A673 (cell line): ENCODE measurements around the gene GRIK3. TPM values are rescaled to one million over a fixed set of nuclear protein-coding genes. Genes with fewer than 3 reads are reported as not detected.

Experiments
- BruUV-seq: library from RNA; stranded (reverse); fragments of 400-500 nt; replicated peaks from 2 replicates; lab custom pipeline; 2021; lab: Mats Ljungman, UMichigan
- CTCF ChIA-PET: fragments of 300-600 bp; sonication (Branson Sonifier 250); formaldehyde crosslinking; loops from one replicate; lab custom pipeline; 2022; ENCODE audit warnings: antibody characterized with exemption; lab: Charles Lee
- POLR2A ChIA-PET: fragments of 300-600 bp; sonication (Branson Sonifier 250); formaldehyde crosslinking; loops from one replicate; lab custom pipeline; 2022; ENCODE audit warnings: antibody characterized with exemption; ENCODE audit not compliant: low non-redundant PET; lab: Charles Lee
- DNase-seq: peaks from one replicate; pipeline ENCODE4 v3.0.0-alpha.2; 2015; ENCODE audit warnings: low spot score
- H3K27ac ChIP-seq: fragments of 200-600 bp; sonication (generic); 2 replicates; pipeline ENCODE4 v1.5.1; 2016; ENCODE audit warnings: mixed run types, low read depth, mild to moderate bottlenecking, mixed read lengths, antibody characterized with exemption, low read length; ENCODE audit not compliant: poor library complexity, severe bottlenecking
- H3K27me3 ChIP-seq: fragments of 200-600 bp; sonication (generic); replicated peaks from 2 replicates; pipeline ENCODE4 v1.6.1; 2017; ENCODE audit warnings: mixed run types, low read depth, mild to moderate bottlenecking, mixed read lengths, antibody characterized with exemption, low read length; ENCODE audit not compliant: insufficient read depth, poor library complexity
- H3K36me3 ChIP-seq: fragments of 200-600 bp; sonication (generic); 2 replicates; pipeline ENCODE4 v1.6.1; 2016; ENCODE audit warnings: mixed run types, mild to moderate bottlenecking, mixed read lengths, antibody characterized with exemption, low read length; ENCODE audit not compliant: insufficient read depth, poor library complexity, severe bottlenecking
- H3K4me1 ChIP-seq: fragments of 200-600 bp; sonication (generic); 2 replicates; pipeline ENCODE4 v1.6.1; 2017; ENCODE audit warnings: mixed run types, mild to moderate bottlenecking, mixed read lengths, antibody characterized with exemption, low read length; ENCODE audit not compliant: insufficient read depth, poor library complexity, severe bottlenecking
- H3K4me3 ChIP-seq: fragments of 200-600 bp; sonication (generic); 2 replicates; pipeline ENCODE4 v1.5.1; 2016; ENCODE audit warnings: low read depth, mixed run types, mild to moderate bottlenecking, mixed read lengths, low read length; ENCODE audit not compliant: poor library complexity, severe bottlenecking
- H3K9me3 ChIP-seq: fragments of 200-600 bp; sonication (generic); 2 replicates; pipeline ENCODE4 v1.6.1; 2016; ENCODE audit warnings: mixed run types, low read depth, mild to moderate bottlenecking, mixed read lengths, antibody characterized with exemption, low read length; ENCODE audit not compliant: poor library complexity, severe bottlenecking
- EZH2 ChIP-seq: fragments of 200-600 bp; sonication (generic); IDR thresholded peaks from 2 replicates; pipeline ENCODE4 v1.6.1; 2017; ENCODE audit warnings: borderline replicate concordance, low read depth, mild to moderate bottlenecking, mixed read lengths, antibody characterized with exemption, low read length; ENCODE audit not compliant: poor library complexity, severe bottlenecking
- intact Hi-C: fragments of 100-400 bp; cut with micrococcal nuclease; formaldehyde crosslinking; loops from one replicate; pipeline ENCODE4 v1.10.0; 2022; ENCODE audit not compliant: unreplicated experiment
- total RNA-seq: library from RNA; stranded (reverse); gene quantifications from 2 replicates; pipeline ENCODE4 v1.2.3, GENCODE V29; 2021
- TF ChIP-seq, protein P1 (sequence below): fragments of 300-800, 200-600 bp; sonication (generic); conservative IDR thresholded peaks from 2 replicates; pipeline ENCODE4 v1.5.1; 2017; ENCODE audit warnings: low read depth, mild to moderate bottlenecking, antibody characterized with exemption, low read length, moderate library complexity, mixed read lengths

The GRIK3 gene
- total RNA-seq, 1 experiment from 2014 or later: 0.17 TPM

GRCh38 chr1:36894824-36895223 is 139.5 kb downstream of the GRIK3 start:
- no peak for DNase-seq
- H3K9me3 ChIP-seq: peaks cover 7% of the 10 kb centered on the region
- no peak overlapping the region for H3K27ac ChIP-seq
- TF ChIP-seq, protein P1, sequence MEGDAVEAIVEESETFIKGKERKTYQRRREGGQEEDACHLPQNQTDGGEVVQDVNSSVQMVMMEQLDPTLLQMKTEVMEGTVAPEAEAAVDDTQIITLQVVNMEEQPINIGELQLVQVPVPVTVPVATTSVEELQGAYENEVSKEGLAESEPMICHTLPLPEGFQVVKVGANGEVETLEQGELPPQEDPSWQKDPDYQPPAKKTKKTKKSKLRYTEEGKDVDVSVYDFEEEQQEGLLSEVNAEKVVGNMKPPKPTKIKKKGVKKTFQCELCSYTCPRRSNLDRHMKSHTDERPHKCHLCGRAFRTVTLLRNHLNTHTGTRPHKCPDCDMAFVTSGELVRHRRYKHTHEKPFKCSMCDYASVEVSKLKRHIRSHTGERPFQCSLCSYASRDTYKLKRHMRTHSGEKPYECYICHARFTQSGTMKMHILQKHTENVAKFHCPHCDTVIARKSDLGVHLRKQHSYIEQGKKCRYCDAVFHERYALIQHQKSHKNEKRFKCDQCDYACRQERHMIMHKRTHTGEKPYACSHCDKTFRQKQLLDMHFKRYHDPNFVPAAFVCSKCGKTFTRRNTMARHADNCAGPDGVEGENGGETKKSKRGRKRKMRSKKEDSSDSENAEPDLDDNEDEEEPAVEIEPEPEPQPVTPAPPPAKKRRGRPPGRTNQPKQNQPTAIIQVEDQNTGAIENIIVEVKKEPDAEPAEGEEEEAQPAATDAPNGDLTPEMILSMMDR: no peak
- no peak for TF ChIP-seq EZH2
- POLR2A ChIA-PET: no interaction called here
- CTCF ChIA-PET: no interaction called here
- no TSS peak for BruUV-seq
- no peaks in the 10 kb centered on the region for H3K36me3 ChIP-seq
- intact Hi-C loops: no loop called here
- H3K4me1 ChIP-seq: no peaks in the 10 kb centered on the region
- no peak overlapping the region for H3K4me3 ChIP-seq
- peaks cover 29% of the 10 kb centered on the region for H3K27me3 ChIP-seq

GRCh38 chr1:36890776-36891175 is 143.5 kb downstream of the GRIK3 start:
- no peaks in the 10 kb centered on the region for H3K36me3 ChIP-seq
- no peak overlapping the region for H3K27ac ChIP-seq
- BruUV-seq: no TSS peak
- ChIA-PET CTCF (no interaction called here), POLR2A (no interaction called here)
- DNase-seq: no peak
- no peak for TF ChIP-seq EZH2
- TF ChIP-seq, protein P1: no peak
- H3K4me1 ChIP-seq: no peaks in the 10 kb centered on the region
- peaks cover 25% of the 10 kb centered on the region for H3K27me3 ChIP-seq
- intact Hi-C loops: no loop called here
- H3K9me3 ChIP-seq: no peaks in the 10 kb centered on the region
- no peak overlapping the region for H3K4me3 ChIP-seq

DNA sequence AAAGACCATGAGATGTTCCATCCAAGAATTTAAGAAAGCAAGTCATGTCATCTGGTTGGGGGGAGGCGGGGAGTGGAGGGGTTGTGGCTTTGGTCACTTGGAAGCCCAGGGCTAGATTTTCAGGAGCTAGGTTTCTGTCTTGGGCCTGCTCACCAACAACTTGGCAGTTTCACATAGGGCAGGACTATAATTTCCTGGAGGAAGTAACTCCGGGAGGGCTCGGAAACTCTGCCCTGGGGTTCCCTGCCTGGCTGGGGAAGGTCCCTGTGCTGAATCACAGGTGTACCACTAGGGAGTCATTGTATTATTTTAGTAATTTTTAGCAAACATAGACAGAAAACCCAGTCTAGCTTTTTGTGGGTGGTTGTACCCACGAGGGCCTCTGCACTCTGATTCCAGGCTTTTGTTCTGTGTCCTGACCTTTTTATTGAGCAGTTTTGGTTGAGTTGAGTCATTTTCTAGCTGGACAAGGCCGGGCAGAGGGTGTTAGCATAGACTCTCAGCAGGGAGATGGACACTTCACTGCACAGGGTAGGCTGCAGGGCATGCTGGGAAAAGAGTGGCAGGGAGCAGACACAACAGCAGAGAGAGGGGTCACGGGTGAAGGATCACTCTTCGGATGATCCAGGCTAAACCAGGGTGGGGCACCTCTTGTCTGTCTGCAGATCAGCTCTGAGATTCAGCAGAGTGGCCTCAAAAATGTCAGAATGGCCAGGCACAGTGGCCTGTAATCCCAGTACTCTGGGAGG is 144.7 kb downstream of the GRIK3 start:
- H3K27me3 ChIP-seq: peaks cover 17% of the 10 kb centered on the region
- TF ChIP-seq, protein P1: no peak
- TF ChIP-seq EZH2: no peak
- CTCF ChIA-PET: no interaction called here
- no TSS peak for BruUV-seq
- no peaks in the 10 kb centered on the region for H3K4me1 ChIP-seq
- no peak overlapping the region for H3K4me3 ChIP-seq
- POLR2A ChIA-PET: no interaction called here
- intact Hi-C loops: no loop called here
- no peaks in the 10 kb centered on the region for H3K36me3 ChIP-seq
- no peak overlapping the region for H3K27ac ChIP-seq
- no peaks in the 10 kb centered on the region for H3K9me3 ChIP-seq
- DNase-seq: no peak
